GM12878 (cell line): ENCODE data around the gene SPATA12. TPM values are rescaled to one million over a fixed set of nuclear protein-coding genes. Genes with fewer than 3 reads are reported as not detected.

Source experiments
- ATAC-seq: fragments of 200-7000 bp; cut with Tn5 transposase; 3 replicates; pipeline ENCODE4 v1.9.1; 2020; ENCODE audit warnings: mild to moderate bottlenecking, moderate library complexity
- BruUV-seq: library from RNA; stranded (reverse); fragments of 400-500 nt; replicated peaks from 2 replicates; lab custom pipeline; 2021; lab: Mats Ljungman, UMichigan
- CTCF ChIA-PET: fragments of 300-600 bp; sonication (Branson Sonifier 250); formaldehyde crosslinking; extraction: SDS; loops from one replicate; lab custom pipeline; 2021; ENCODE audit warnings: inconsistent platforms; lab: Yijun Ruan, JAX
- POLR2A ChIA-PET: fragments of 350-600 bp; formaldehyde crosslinking; extraction: SDS; loops from one replicate; lab custom pipeline; 2021; ENCODE audit warnings: inconsistent platforms; lab: Charles Lee
- RAD21 ChIA-PET: fragments of 300-600 bp; sonication (Branson Sonifier 250); formaldehyde crosslinking; loops from one replicate; lab custom pipeline; 2023; ENCODE audit warnings: antibody characterized with exemption; ENCODE audit not compliant: unreplicated experiment; lab: Charles Lee
- SMC1A ChIA-PET: fragments of 300-600 bp; sonication (Branson Sonifier 250); formaldehyde crosslinking; loops from one replicate; lab custom pipeline; 2023; ENCODE audit not compliant: unreplicated experiment, uncharacterized antibody; lab: Charles Lee
- DNase-seq: peaks from one replicate; pipeline ENCODE4 v3.0.0-alpha.2; 2011; ENCODE audit warnings: low read depth, low spot score
- FAIRE-seq: peaks from 3 replicates; lab custom pipeline; 2011; peaks lifted over from hg19 to GRCh38; lab: Jason Lieb, UNC
- H2AFZ ChIP-seq: 2 replicates; pipeline ENCODE4 v1.6.0; 2011; ENCODE audit warnings: low read depth, low read length, control low read depth; ENCODE audit not compliant: control insufficient read depth
- H3K27ac ChIP-seq: 2 replicates; pipeline ENCODE4 v1.5.1; 2011; ENCODE audit warnings: control low read depth; ENCODE audit not compliant: control insufficient read depth, insufficient read depth
- H3K27me3 ChIP-seq, 2 experiments: replicated peaks in 1 of 2; 2 replicates each; pipeline versions ENCODE4 v1.6.0 to v1.6.1; 2011; ENCODE audit warnings: low read length in 1 of 2; ENCODE audit not compliant: control insufficient read depth in 2 of 2, insufficient read depth in 2 of 2
- H3K36me3 ChIP-seq, 2 experiments: 2 replicates each; pipeline ENCODE4 v1.5.1; 2011; ENCODE audit warnings: low read length in 1 of 2; ENCODE audit not compliant: control insufficient read depth in 2 of 2, insufficient read depth in 2 of 2
- H3K4me1 ChIP-seq: 2 replicates; pipeline ENCODE4 v1.6.1; 2011; ENCODE audit warnings: mild to moderate bottlenecking, low read length, moderate library complexity, mixed read lengths; ENCODE audit not compliant: control insufficient read depth, insufficient read depth
- H3K4me2 ChIP-seq: 2 replicates; pipeline ENCODE4 v1.6.0; 2011; ENCODE audit warnings: control low read depth; ENCODE audit not compliant: control insufficient read depth, insufficient read depth
- H3K4me3 ChIP-seq: fragments of 200-600 bp; sonication (generic); 2 replicates; pipeline ENCODE4 v1.5.1; 2016
- H3K79me2 ChIP-seq: 2 replicates; pipeline ENCODE4 v1.6.0; 2011; ENCODE audit warnings: low read length; ENCODE audit not compliant: control insufficient read depth, insufficient read depth
- H3K9ac ChIP-seq: 2 replicates; pipeline ENCODE4 v1.8.0; 2011; ENCODE audit warnings: low read length, control low read depth, mixed read lengths; ENCODE audit not compliant: control insufficient read depth, insufficient read depth
- H3K9me3 ChIP-seq: replicated peaks from 3 replicates; pipeline ENCODE4 v1.5.1; 2011; ENCODE audit warnings: mild to moderate bottlenecking, low read length; ENCODE audit not compliant: control insufficient read depth, insufficient read depth
- H4K20me1 ChIP-seq: 2 replicates; pipeline ENCODE4 v1.6.0; 2011; ENCODE audit not compliant: control insufficient read depth, insufficient read depth
- ATF3 ChIP-seq: IDR thresholded peaks from 2 replicates; pipeline ENCODE4 v1.6.1; 2011; ENCODE audit warnings: low read depth, mild to moderate bottlenecking, low read length, moderate library complexity, borderline replicate concordance; ENCODE audit errors: extremely low read depth
- BACH1 ChIP-seq: fragments of 450-650 bp; IDR thresholded peaks from 2 replicates; pipeline ENCODE4 v1.6.1; 2017; ENCODE audit warnings: mild to moderate bottlenecking, borderline replicate concordance
- BCL11A ChIP-seq: IDR thresholded peaks from 2 replicates; pipeline ENCODE4 v1.6.1; 2011; ENCODE audit warnings: low read depth, low read length
- BMI1 ChIP-seq: fragments of 450-650 bp; IDR thresholded peaks from 2 replicates; pipeline ENCODE4 v1.6.1; 2016; ENCODE audit warnings: mild to moderate bottlenecking, moderate library complexity, borderline replicate concordance
- CBX5 ChIP-seq: sonication (generic); IDR thresholded peaks from 2 replicates; pipeline ENCODE4 v1.6.1; 2016; ENCODE audit warnings: low read depth, moderate library complexity, mild to moderate bottlenecking, inconsistent platforms
- CHD4 ChIP-seq: fragments of 200-600 bp; sonication (generic); IDR thresholded peaks from 2 replicates; pipeline ENCODE4 v1.6.1; 2016; ENCODE audit warnings: mild to moderate bottlenecking
- EGR1 ChIP-seq, 2 experiments: IDR thresholded peaks; 1 replicate in 1 of 2; 2 replicates in 1 of 2; pipeline ENCODE4 v1.6.1; 2011 to 2012; ENCODE audit warnings: low read depth in 2 of 2, low read length in 2 of 2, borderline replicate concordance in 1 of 2, mild to moderate bottlenecking in 1 of 2, moderate library complexity in 1 of 2
- FOXK2 ChIP-seq: fragments of 450-650 bp; IDR thresholded peaks from 2 replicates; pipeline ENCODE4 v1.6.1; 2017; ENCODE audit warnings: mild to moderate bottlenecking, moderate library complexity
- HDAC6 ChIP-seq: fragments of 200-600 bp; sonication (generic); IDR thresholded peaks from one replicate; pipeline ENCODE4 v1.8.0; 2017; ENCODE audit warnings: antibody characterized with exemption; ENCODE audit not compliant: unreplicated experiment
- MXI1 ChIP-seq: fragments of 150-350 bp; IDR thresholded peaks from 2 replicates; pipeline ENCODE4 v1.6.1; 2011; ENCODE audit warnings: low read depth, mild to moderate bottlenecking, inconsistent platforms, low read length, improper control_type of control experiment
- NFXL1 ChIP-seq: fragments of 450-650 bp; IDR thresholded peaks from 2 replicates; pipeline ENCODE4 v1.6.1; 2017; ENCODE audit warnings: antibody characterized with exemption, mild to moderate bottlenecking, borderline replicate concordance
- NFYA ChIP-seq: IDR thresholded peaks from 2 replicates; pipeline ENCODE4 v1.6.1; 2011; ENCODE audit warnings: low read depth, mild to moderate bottlenecking, low read length, improper control_type of control experiment, borderline replicate concordance
- RCOR1 ChIP-seq: conservative IDR thresholded peaks from 2 replicates; pipeline ENCODE4 v1.6.1; 2012; ENCODE audit warnings: low read depth, low read length, improper control_type of control experiment
- SKIL ChIP-seq: fragments of 450-650 bp; IDR thresholded peaks from 2 replicates; pipeline ENCODE4 v1.6.1; 2017; ENCODE audit warnings: mild to moderate bottlenecking, low read depth, inconsistent platforms; ENCODE audit not compliant: poor library complexity, severe bottlenecking
- SMAD5 ChIP-seq: IDR thresholded peaks from 2 replicates; pipeline ENCODE4 v1.6.1; 2016; ENCODE audit warnings: antibody characterized with exemption, low read depth
- SREBF2 ChIP-seq: IDR thresholded peaks from 2 replicates; pipeline ENCODE4 v1.6.1; 2012; ENCODE audit warnings: mild to moderate bottlenecking, low read length
- SRF ChIP-seq, 2 experiments: IDR thresholded peaks; 2 replicates each; pipeline ENCODE4 v1.6.1; 2011; ENCODE audit warnings: low read depth in 2 of 2, low read length in 2 of 2, mild to moderate bottlenecking in 1 of 2, moderate library complexity in 1 of 2
- SUZ12 ChIP-seq: fragments of 200-600 bp; sonication (generic); IDR thresholded peaks from one replicate; pipeline ENCODE4 v1.6.1; 2018; ENCODE audit warnings: antibody characterized with exemption, mild to moderate bottlenecking; ENCODE audit not compliant: unreplicated experiment
- ZZZ3 ChIP-seq: IDR thresholded peaks from 2 replicates; pipeline ENCODE4 v1.6.1; 2011; ENCODE audit warnings: low read depth; ENCODE audit not compliant: control insufficient read depth, insufficient read length
- WGBS: methylation state at CpG from one replicate; pipeline ENCODE4 v1.1.6; 2016; ENCODE audit warnings: low lambda C conversion rate; ENCODE audit not compliant: insufficient replicate concordance, insufficient coverage; ENCODE audit errors: missing lambda C conversion rate; 5-methylcytosine and 5-hydroxymethylcytosine counted together
- in situ Hi-C: fragments of 300-500 bp; cut with MboI; formaldehyde crosslinking; loops from 9 replicates; pipeline ENCODE4 v1.14.3; 2018; ENCODE audit warnings: mixed read lengths
- intact Hi-C: fragments of 100-400 bp; cut with micrococcal nuclease; formaldehyde crosslinking; loops from one replicate; pipeline ENCODE4 v1.14.2; 2022; ENCODE audit not compliant: unreplicated experiment
- polyA plus RNA-seq, 11 experiments: library from polyadenylated mRNA; depleted of rRNA in 4 of 11; unstranded in 6 of 11; stranded (reverse) in 5 of 11; fragments of >200 nt; fragmentation: Nextera tagmentation in 4 of 11; fragmentation: Illumina TruSeq in 1 of 11; extraction: Ambion mirVana in 4 of 11; extraction: Trizol in 1 of 11; gene quantifications; 1 replicate in 1 of 11; 2 replicates in 10 of 11; pipeline versions ENCODE4 v1.2.1 to v1.2.3, GENCODE V29; 2011 to 2016; ENCODE audit warnings: inconsistent platforms in 2 of 11, missing spikeins in 2 of 11, low read depth in 1 of 11
- total RNA-seq, 4 experiments: library from RNA; depleted of rRNA in 3 of 4; stranded (reverse); fragments of >200 nt in 3 of 4; fragmentation: Illumina TruSeq in 1 of 4; extraction: Trizol in 1 of 4; gene quantifications; 2 replicates each; pipeline versions ENCODE4 v1.2.1 to v1.2.3, GENCODE V29; 2013 to 2021

Gene SPATA12
- total and polyA plus RNA-seq, 10 of the 15 experiments (the other 5 are each of a cell fraction or from before 2014, with no cell fraction given) = 0.03 to 0.69 (median 0.37) TPM

GRCh38 chr3:57025237-57025636 is 35.2 kb upstream of the SPATA12 start:
- CTCF ChIA-PET = no interaction called here
- intact Hi-C loops (no loop called here), in situ Hi-C loops (no loop called here)
- Histone ChIP-seq H3K27ac (no peak overlapping the region), H3K9ac (no peak overlapping the region), H3K79me2 (no peaks in the 10 kb centered on the region), H2AFZ (no peak overlapping the region), H4K20me1 (no peaks in the 10 kb centered on the region), H3K27me3 (no peaks in the 10 kb centered on the region), H3K9me3 (no peaks in the 10 kb centered on the region), H3K36me3 (no peaks in the 10 kb centered on the region), H3K4me1 (no peaks in the 10 kb centered on the region), H3K4me3 (no peak overlapping the region), H3K4me2 (no peak overlapping the region)
- DNase-seq (no peak), FAIRE-seq (no peak), ATAC-seq (no peak)
- 49% methylated on average over 3 of the region's 3 CpGs for WGBS
- RAD21 ChIA-PET = no interaction called here
- POLR2A ChIA-PET = no interaction called here
- no TSS peak for BruUV-seq
- SMC1A ChIA-PET = no interaction called here
- TF ChIP-seq BMI1 = no peak
- no peak for TF ChIP-seq RCOR1
- TF ChIP-seq CBX5 = no peak
- no peak for TF ChIP-seq NFYA
- no peak for TF ChIP-seq FOXK2
- TF ChIP-seq ZZZ3 = no peak
- no peak for TF ChIP-seq BACH1
- TF ChIP-seq SRF (IDR thresholded peaks at IDR 0.05; ENCODE audit: low read depth in 2 of 2, low read length in 2 of 2) = no peak
- no peak for TF ChIP-seq SKIL
- no peak for TF ChIP-seq SMAD5
- no peak for TF ChIP-seq NFXL1
- TF ChIP-seq BCL11A = no peak
- no peak for TF ChIP-seq HDAC6
- TF ChIP-seq ATF3 = no peak
- no peak for TF ChIP-seq CHD4
- TF ChIP-seq MXI1 = no peak
- TF ChIP-seq SREBF2 = no peak
- no peak for TF ChIP-seq EGR1 (IDR thresholded peaks at IDR 0.05; ENCODE audit: borderline replicate concordance in 1 of 2, low read depth in 2 of 2, low read length in 2 of 2)
- TF ChIP-seq SUZ12 = no peak
